Activated CD4-positive, alpha-beta memory T cell treated with anti-CD3 and anti-CD28 coated beads, Interleukin-2, amount 10 ng/mL, durations not matched to agents 7 days and 5 days (primary cell): ENCODE measurements around the gene SERPINA4. TPM values are rescaled to one million over a fixed set of nuclear protein-coding genes. Genes with fewer than 3 reads are reported as not detected.

Experiments
- CTCF ChIA-PET: fragments of 350-600 bp; sonication (Branson Sonifier 250); formaldehyde crosslinking; loops from one replicate; lab custom pipeline; 2021; ENCODE audit warnings: antibody characterized with exemption, inconsistent platforms; lab: Charles Lee
- POLR2A ChIA-PET: fragments of 350-600 bp; sonication (Branson Sonifier 250); formaldehyde crosslinking; loops from one replicate; lab custom pipeline; 2021; ENCODE audit warnings: antibody characterized with exemption; lab: Charles Lee
- DNase-seq: peaks from one replicate; pipeline ENCODE4 v3.0.0-alpha.2; 2020
- H3K27ac Mint-ChIP-seq: one replicate; pipeline ENCODE4 v1.8.0; 2021; ENCODE audit warnings: mild to moderate bottlenecking, mixed read lengths
- H3K27me3 Mint-ChIP-seq: one replicate; pipeline ENCODE4 v1.8.0; 2021; ENCODE audit warnings: mixed read lengths
- H3K36me3 Mint-ChIP-seq: one replicate; pipeline ENCODE4 v1.8.0; 2021; ENCODE audit warnings: low read depth, mixed read lengths
- H3K4me1 Mint-ChIP-seq: one replicate; pipeline ENCODE4 v1.8.0; 2021; ENCODE audit warnings: mixed read lengths
- H3K4me3 Mint-ChIP-seq: one replicate; pipeline ENCODE4 v1.8.0; 2021; ENCODE audit warnings: mild to moderate bottlenecking, mixed read lengths
- H3K9me3 Mint-ChIP-seq: one replicate; pipeline ENCODE4 v1.8.0; 2021; ENCODE audit warnings: mixed read lengths
- total RNA-seq, 2 experiments: library from RNA; stranded (reverse); gene quantifications; one replicate each; pipeline ENCODE4 v1.2.3, GENCODE V29; 2021

The SERPINA4 gene
- total RNA-seq, 2 experiments from 2014 or later, result not detected

GRCh38 chr14:94562941-94563883 lies 2.0 kb downstream of the SERPINA4 start:
- Mint-ChIP-seq H3K4me1 (no peaks in the 10 kb centered on the region), H3K27me3 (no peaks in the 10 kb centered on the region), H3K27ac (no peak overlapping the region), H3K36me3 (no peaks in the 10 kb centered on the region), H3K4me3 (no peak overlapping the region), H3K9me3 (no peaks in the 10 kb centered on the region)
- POLR2A ChIA-PET, result no interaction called here
- CTCF ChIA-PET, result no interaction called here
- no peak for DNase-seq

- no peaks in the 10 kb centered on the region for H3K27me3 Mint-ChIP-seq
- no peak overlapping the region for H3K4me3 Mint-ChIP-seq
- no peaks in the 10 kb centered on the region for H3K4me1 Mint-ChIP-seq
- no peaks in the 10 kb centered on the region for H3K9me3 Mint-ChIP-seq
- H3K27ac Mint-ChIP-seq, result no peak overlapping the region
- CTCF ChIA-PET, result no interaction called here
- no peak for DNase-seq
- H3K36me3 Mint-ChIP-seq, result no peaks in the 10 kb centered on the region
- POLR2A ChIA-PET, result no interaction called here
These were observed 3.1 kb downstream of the SERPINA4 start for GRCh38 chr14:94564381-94564780.

GRCh38 chr14:94568186-94568585 lies 6.9 kb downstream of the SERPINA4 start:
- POLR2A ChIA-PET, result no interaction called here
- H3K4me3 Mint-ChIP-seq, result no peak overlapping the region
- no peak overlapping the region for H3K27ac Mint-ChIP-seq
- H3K27me3 Mint-ChIP-seq, result no peaks in the 10 kb centered on the region
- DNase-seq, result no peak
- H3K4me1 Mint-ChIP-seq, result no peaks in the 10 kb centered on the region
- CTCF ChIA-PET, result interaction anchor here (1.9 kb wide), 1 partner anchor 19 kb away, joined by 4 read pairs; no protein-coding TSS in a partner anchor
- H3K9me3 Mint-ChIP-seq, result no peaks in the 10 kb centered on the region
- H3K36me3 Mint-ChIP-seq, result no peaks in the 10 kb centered on the region

- no peak overlapping the region for H3K27ac Mint-ChIP-seq
- H3K9me3 Mint-ChIP-seq, result no peaks in the 10 kb centered on the region
- no peaks in the 10 kb centered on the region for H3K4me1 Mint-ChIP-seq
- no peaks in the 10 kb centered on the region for H3K36me3 Mint-ChIP-seq
- no peaks in the 10 kb centered on the region for H3K27me3 Mint-ChIP-seq
- ChIA-PET POLR2A (no interaction called here), CTCF (no interaction called here)
- DNase-seq, result no peak
- H3K4me3 Mint-ChIP-seq, result no peak overlapping the region
These were observed 8.2 kb downstream of the SERPINA4 start for GRCh38 chr14:94569381-94570001.

GRCh38 chr14:94570002-94570400 lies 8.8 kb downstream of the SERPINA4 start:
- ChIA-PET POLR2A (no interaction called here), CTCF (no interaction called here)
- no peaks in the 10 kb centered on the region for H3K9me3 Mint-ChIP-seq
- H3K36me3 Mint-ChIP-seq, result no peaks in the 10 kb centered on the region
- no peak overlapping the region for H3K4me3 Mint-ChIP-seq
- H3K4me1 Mint-ChIP-seq, result no peaks in the 10 kb centered on the region
- H3K27ac Mint-ChIP-seq, result no peak overlapping the region
- no peak for DNase-seq
- no peaks in the 10 kb centered on the region for H3K27me3 Mint-ChIP-seq

- H3K27me3 Mint-ChIP-seq, result no peaks in the 10 kb centered on the region
- H3K36me3 Mint-ChIP-seq, result no peaks in the 10 kb centered on the region
- no peaks in the 10 kb centered on the region for H3K9me3 Mint-ChIP-seq
- no peak overlapping the region for H3K4me3 Mint-ChIP-seq
- no peaks in the 10 kb centered on the region for H3K4me1 Mint-ChIP-seq
- DNase-seq, result no peak
- no peak overlapping the region for H3K27ac Mint-ChIP-seq
- ChIA-PET CTCF (no interaction called here), POLR2A (no interaction called here)
These were observed 9.2 kb downstream of the SERPINA4 start for GRCh38 chr14:94570440-94570839.

- H3K4me1 Mint-ChIP-seq, result no peaks in the 10 kb centered on the region
- no peaks in the 10 kb centered on the region for H3K9me3 Mint-ChIP-seq
- no peak for DNase-seq
- no peaks in the 10 kb centered on the region for H3K27me3 Mint-ChIP-seq
- POLR2A ChIA-PET, result no interaction called here
- no peak overlapping the region for H3K4me3 Mint-ChIP-seq
- CTCF ChIA-PET, result no interaction called here
- H3K27ac Mint-ChIP-seq, result no peak overlapping the region
- H3K36me3 Mint-ChIP-seq, result no peaks in the 10 kb centered on the region
These were observed 10.2 kb downstream of the SERPINA4 start for GRCh38 chr14:94571395-94571794.

- DNase-seq, result no peak
- H3K36me3 Mint-ChIP-seq, result no peaks in the 10 kb centered on the region
- no peaks in the 10 kb centered on the region for H3K27me3 Mint-ChIP-seq
- CTCF ChIA-PET, result no interaction called here
- H3K4me3 Mint-ChIP-seq, result no peak overlapping the region
- no peak overlapping the region for H3K27ac Mint-ChIP-seq
- H3K4me1 Mint-ChIP-seq, result no peaks in the 10 kb centered on the region
- no peaks in the 10 kb centered on the region for H3K9me3 Mint-ChIP-seq
- POLR2A ChIA-PET, result no interaction called here
These were observed 10.7 kb downstream of the SERPINA4 start for GRCh38 chr14:94571950-94572349.

GRCh38 chr14:94572637-94573303 lies 11.5 kb downstream of the SERPINA4 start:
- H3K27me3 Mint-ChIP-seq, result no peaks in the 10 kb centered on the region
- H3K4me3 Mint-ChIP-seq, result no peak overlapping the region
- H3K9me3 Mint-ChIP-seq, result no peaks in the 10 kb centered on the region
- CTCF ChIA-PET, result no interaction called here
- POLR2A ChIA-PET, result no interaction called here
- H3K27ac Mint-ChIP-seq, result no peak overlapping the region
- DNase-seq, result no peak
- H3K36me3 Mint-ChIP-seq, result no peaks in the 10 kb centered on the region
- H3K4me1 Mint-ChIP-seq, result no peaks in the 10 kb centered on the region

GRCh38 chr14:94573475-94574277 lies 12.4 kb downstream of the SERPINA4 start:
- Mint-ChIP-seq H3K4me1 (no peaks in the 10 kb centered on the region), H3K27ac (no peak overlapping the region), H3K27me3 (no peaks in the 10 kb centered on the region), H3K4me3 (no peak overlapping the region), H3K36me3 (no peaks in the 10 kb centered on the region), H3K9me3 (no peaks in the 10 kb centered on the region)
- POLR2A ChIA-PET, result no interaction called here
- no peak for DNase-seq
- CTCF ChIA-PET, result no interaction called here

GRCh38 chr14:94574336-94574735 lies 13.1 kb downstream of the SERPINA4 start:
- Mint-ChIP-seq H3K27me3 (no peaks in the 10 kb centered on the region), H3K4me1 (no peaks in the 10 kb centered on the region), H3K9me3 (no peaks in the 10 kb centered on the region), H3K27ac (no peak overlapping the region), H3K36me3 (no peaks in the 10 kb centered on the region), H3K4me3 (no peak overlapping the region)
- DNase-seq, result no peak
- ChIA-PET POLR2A (no interaction called here), CTCF (no interaction called here)

- CTCF ChIA-PET, result interaction anchor here (0.9 kb wide), 1 partner anchor 27 kb away, joined by 3 read pairs; no protein-coding TSS in a partner anchor
- no peaks in the 10 kb centered on the region for H3K36me3 Mint-ChIP-seq
- H3K4me3 Mint-ChIP-seq, result no peak overlapping the region
- peaks cover 3% of the 10 kb centered on the region for H3K27me3 Mint-ChIP-seq
- H3K27ac Mint-ChIP-seq, result no peak overlapping the region
- POLR2A ChIA-PET, result no interaction called here
- no peaks in the 10 kb centered on the region for H3K9me3 Mint-ChIP-seq
- no peaks in the 10 kb centered on the region for H3K4me1 Mint-ChIP-seq
- no peak for DNase-seq
These were observed 14.7 kb downstream of the SERPINA4 start for GRCh38 chr14:94575730-94576585.
